K562 treated with DMSO at 1 percent for 48 hours (cell line): ENCODE data around the gene CECR2. TPM values are rescaled to one million over a fixed set of nuclear protein-coding genes. Genes with fewer than 3 reads are reported as not detected.

ENCODE experiments used
- total RNA-seq: library from RNA; unstranded; fragments of 300-600 nt; gene quantifications from 2 replicates; pipeline ENCODE4 v1.2.3, GENCODE V29; 2022; ENCODE audit warnings: low replicate concordance; ENCODE audit errors: extremely low read depth

Gene CECR2
- total RNA-seq, result not detected in 2 replicates

GRCh38 chr22:17369439-17370025, at the start of gene CECR2:
Gene CECR2, plus strand, starts transcription at chr22:17369460. Its CDS starts 324 bp downstream, at chr22:17369784.

GRCh38 chr22:17562906-17563870, 193.9 kb downstream of the CECR2 start, which contains the start of gene SLC25A18:
Gene SLC25A18, plus strand, starts transcription at chr22:17563498. Its CDS starts 16,447 bp downstream, at chr22:17579945.

Other genes with a start within 250 kb of the CECR2 start
- not detected in 2 replicates for gene TMEM121B, start 248.1 kb upstream of the CECR2 start, total RNA-seq
- gene HDHD5, start 210.2 kb upstream of the CECR2 start, total RNA-seq, result not detected in 2 replicates
- not detected in 2 replicates for gene ADA2, start 150.0 kb upstream of the CECR2 start, total RNA-seq
- not detected in 2 replicates for gene SLC25A18, start 194.0 kb downstream of the CECR2 start, total RNA-seq